ENCODE results near the gene PLXND1. TPM values are rescaled to one million over a fixed set of nuclear protein-coding genes. Genes with fewer than 3 reads are reported as not detected.

The PLXND1 gene
- total RNA-seq, 2 donors from 2014 or later, result 2.8 to 4.8 TPM

DNA sequence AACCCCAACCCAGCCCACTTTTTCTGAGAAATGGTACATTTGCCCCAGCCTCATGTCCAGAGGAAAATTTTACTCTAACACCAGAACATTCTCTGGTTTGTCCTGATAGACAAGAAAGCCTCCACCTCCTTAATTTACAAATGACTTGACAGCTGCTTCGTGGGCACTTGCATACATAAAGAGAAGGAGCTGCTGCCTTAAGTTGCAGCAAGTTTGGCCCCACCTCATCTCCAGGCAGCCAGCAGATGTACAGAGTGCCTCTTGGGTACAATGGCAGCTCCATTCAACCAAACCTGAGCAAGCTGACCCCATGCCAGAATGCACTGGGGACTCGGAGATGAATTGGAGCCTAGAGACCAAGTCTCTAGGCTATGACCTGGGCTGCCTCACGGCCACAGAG lies 69.7 kb downstream of the PLXND1 start:
- no peaks in the 10 kb centered on the region for H3K36me3 Mint-ChIP-seq
- no peak overlapping the region for H3K4me3 Mint-ChIP-seq
- no peak for ATAC-seq
- no peak overlapping the region for H3K27ac Mint-ChIP-seq
- H3K4me1 Mint-ChIP-seq (ENCODE audit: low read depth in 2 of 2), result no peaks in the 10 kb centered on the region
- H3K9me3 Mint-ChIP-seq, result no peaks in the 10 kb centered on the region
- DNase-seq (ENCODE audit: low spot score), result no peak
- no peaks in the 10 kb centered on the region for H3K27me3 Mint-ChIP-seq

DNA sequence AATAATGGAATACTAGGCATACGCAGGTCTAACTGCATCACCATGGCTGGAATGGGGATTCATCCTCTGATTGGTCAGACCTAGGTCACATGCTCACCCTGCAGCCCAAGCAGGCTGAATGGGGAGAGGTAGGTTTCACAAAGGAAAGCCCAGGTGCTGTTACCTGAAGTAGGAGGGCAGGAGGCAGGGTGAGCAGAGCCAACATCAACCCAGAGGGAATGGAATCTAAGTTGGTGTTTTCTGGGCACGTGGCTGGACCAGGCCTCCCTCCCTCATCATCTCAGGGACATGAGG lies 70.2 kb downstream of the PLXND1 start:
- ATAC-seq (no peak), DNase-seq (ENCODE audit: low spot score) (no peak)
- no peak overlapping the region for H3K4me3 Mint-ChIP-seq
- no peaks in the 10 kb centered on the region for H3K27me3 Mint-ChIP-seq
- H3K9me3 Mint-ChIP-seq, result no peaks in the 10 kb centered on the region
- H3K4me1 Mint-ChIP-seq (ENCODE audit: low read depth in 2 of 2), result no peaks in the 10 kb centered on the region
- no peak overlapping the region for H3K27ac Mint-ChIP-seq
- H3K36me3 Mint-ChIP-seq, result no peaks in the 10 kb centered on the region

DNA sequence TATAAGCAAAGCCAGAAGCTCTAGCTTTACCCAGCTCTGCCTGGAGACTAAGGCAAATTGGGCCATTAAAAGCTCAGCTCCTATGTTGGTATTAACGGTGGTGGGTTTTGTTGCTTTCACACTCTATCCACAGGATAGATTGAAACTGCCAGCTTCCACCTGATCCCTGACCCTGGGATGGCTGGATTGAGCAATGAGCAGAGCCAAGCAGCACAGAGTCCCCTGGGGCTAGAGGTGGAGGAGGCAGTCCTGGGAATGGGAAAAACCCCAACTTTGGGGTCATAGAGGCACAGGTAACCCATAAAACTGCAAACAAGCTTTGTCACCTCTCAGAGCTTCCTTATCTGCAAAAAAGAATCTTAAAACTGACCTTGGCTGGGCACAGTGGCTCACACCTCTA lies 71.4 kb downstream of the PLXND1 start:
- ATAC-seq (no peak), DNase-seq (ENCODE audit: low spot score) (no peak)
- Mint-ChIP-seq H3K27ac (no peak overlapping the region), H3K4me1 (ENCODE audit: low read depth in 2 of 2) (no peaks in the 10 kb centered on the region), H3K36me3 (no peaks in the 10 kb centered on the region), H3K4me3 (no peak overlapping the region), H3K27me3 (no peaks in the 10 kb centered on the region), H3K9me3 (no peaks in the 10 kb centered on the region)

DNA sequence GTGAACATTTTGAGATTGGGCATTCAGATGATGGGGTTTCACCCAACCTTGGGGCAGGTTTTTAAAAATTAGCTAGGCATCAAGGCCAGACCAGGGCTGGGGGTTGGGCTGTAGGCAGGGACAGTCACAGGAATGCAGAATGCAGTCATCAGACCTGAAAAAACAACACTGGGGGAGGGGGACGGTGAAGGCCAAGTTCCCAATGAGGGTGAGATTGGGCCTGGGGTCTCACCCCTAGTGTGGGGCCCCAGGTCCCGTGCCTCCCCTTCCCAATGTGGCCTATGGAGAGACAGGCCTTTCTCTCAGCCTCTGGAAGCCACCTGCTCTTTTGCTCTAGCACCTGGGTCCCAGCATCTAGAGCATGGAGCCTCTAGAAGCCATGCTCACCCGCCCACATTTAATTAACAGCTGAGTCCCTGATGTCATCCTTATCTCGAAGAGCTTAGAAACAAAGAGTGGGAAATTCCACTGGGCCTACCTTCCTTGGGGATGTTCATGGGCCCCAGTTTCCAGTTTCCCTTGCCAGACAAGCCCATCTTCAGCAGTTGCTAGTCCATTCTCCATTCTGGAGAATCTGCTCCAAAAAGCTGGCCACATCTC lies 71.9 kb downstream of the PLXND1 start:
- H3K27ac Mint-ChIP-seq, result no peak overlapping the region
- no peaks in the 10 kb centered on the region for H3K36me3 Mint-ChIP-seq
- no peaks in the 10 kb centered on the region for H3K27me3 Mint-ChIP-seq
- no peak overlapping the region for H3K4me3 Mint-ChIP-seq
- H3K9me3 Mint-ChIP-seq, result no peaks in the 10 kb centered on the region
- no peak for DNase-seq (ENCODE audit: low spot score)
- no peak for ATAC-seq
- no peaks in the 10 kb centered on the region for H3K4me1 Mint-ChIP-seq (ENCODE audit: low read depth in 2 of 2)

DNA sequence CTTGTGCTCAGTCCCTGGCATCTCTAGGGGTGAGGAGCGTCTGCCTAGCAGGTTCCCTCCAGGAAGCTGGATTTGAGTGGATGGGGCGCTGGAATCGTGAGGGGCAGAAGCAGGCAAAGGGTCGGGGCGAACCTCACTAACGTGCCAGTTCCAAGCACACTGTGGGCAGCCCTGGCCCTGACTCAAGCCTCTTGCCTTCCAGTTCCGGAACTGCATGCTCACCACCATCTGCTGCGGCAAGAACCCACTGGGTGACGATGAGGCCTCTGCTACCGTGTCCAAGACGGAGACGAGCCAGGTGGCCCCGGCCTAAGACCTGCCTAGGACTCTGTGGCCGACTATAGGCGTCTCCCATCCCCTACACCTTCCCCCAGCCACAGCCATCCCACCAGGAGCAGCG lies 73.1 kb downstream of the PLXND1 start:
- no peak overlapping the region for H3K27ac Mint-ChIP-seq
- ATAC-seq, result no peak

DNA sequence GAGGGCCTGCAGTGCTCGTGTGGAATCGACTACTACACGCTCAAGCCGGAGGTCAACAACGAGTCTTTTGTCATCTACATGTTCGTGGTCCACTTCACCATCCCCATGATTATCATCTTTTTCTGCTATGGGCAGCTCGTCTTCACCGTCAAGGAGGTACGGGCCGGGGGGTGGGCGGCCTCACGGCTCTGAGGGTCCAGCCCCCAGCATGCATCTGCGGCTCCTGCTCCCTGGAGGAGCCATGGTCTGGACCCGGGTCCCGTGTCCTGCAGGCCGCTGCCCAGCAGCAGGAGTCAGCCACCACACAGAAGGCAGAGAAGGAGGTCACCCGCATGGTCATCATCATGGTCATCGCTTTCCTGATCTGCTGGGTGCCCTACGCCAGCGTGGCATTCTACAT lies 74.2 kb downstream of the PLXND1 start:
- Mint-ChIP-seq H3K27me3 (no peaks in the 10 kb centered on the region), H3K4me1 (ENCODE audit: low read depth in 2 of 2) (no peaks in the 10 kb centered on the region), H3K4me3 (no peak overlapping the region), H3K36me3 (no peaks in the 10 kb centered on the region), H3K9me3 (no peaks in the 10 kb centered on the region), H3K27ac (no peak overlapping the region)
- no peak for DNase-seq (ENCODE audit: low spot score)
- no peak for ATAC-seq

More for the DNA sequence above, 73.1 kb downstream of the PLXND1 start:
- H3K4me3 Mint-ChIP-seq, result no peak overlapping the region
- no peaks in the 10 kb centered on the region for H3K36me3 Mint-ChIP-seq
- no peaks in the 10 kb centered on the region for H3K9me3 Mint-ChIP-seq
- H3K4me1 Mint-ChIP-seq (ENCODE audit: low read depth in 2 of 2), result no peaks in the 10 kb centered on the region
- no peak for DNase-seq (ENCODE audit: low spot score)
- H3K27me3 Mint-ChIP-seq, result no peaks in the 10 kb centered on the region

DNA sequence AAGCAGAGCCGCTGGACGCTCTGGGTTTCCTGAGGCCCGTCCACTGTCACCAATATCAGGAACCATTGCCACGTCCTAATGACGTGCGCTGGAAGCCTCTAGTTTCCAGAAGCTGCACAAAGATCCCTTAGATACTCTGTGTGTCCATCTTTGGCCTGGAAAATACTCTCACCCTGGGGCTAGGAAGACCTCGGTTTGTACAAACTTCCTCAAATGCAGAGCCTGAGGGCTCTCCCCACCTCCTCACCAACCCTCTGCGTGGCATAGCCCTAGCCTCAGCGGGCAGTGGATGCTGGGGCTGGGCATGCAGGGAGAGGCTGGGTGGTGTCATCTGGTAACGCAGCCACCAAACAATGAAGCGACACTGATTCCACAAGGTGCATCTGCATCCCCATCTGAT lies 74.8 kb downstream of the PLXND1 start:
- H3K9me3 Mint-ChIP-seq, result no peaks in the 10 kb centered on the region
- DNase-seq (ENCODE audit: low spot score) (no peak), ATAC-seq (no peak)
- no peak overlapping the region for H3K4me3 Mint-ChIP-seq
- H3K4me1 Mint-ChIP-seq (ENCODE audit: low read depth in 2 of 2), result no peaks in the 10 kb centered on the region
- H3K27me3 Mint-ChIP-seq, result no peaks in the 10 kb centered on the region
- no peaks in the 10 kb centered on the region for H3K36me3 Mint-ChIP-seq
- no peak overlapping the region for H3K27ac Mint-ChIP-seq

DNA sequence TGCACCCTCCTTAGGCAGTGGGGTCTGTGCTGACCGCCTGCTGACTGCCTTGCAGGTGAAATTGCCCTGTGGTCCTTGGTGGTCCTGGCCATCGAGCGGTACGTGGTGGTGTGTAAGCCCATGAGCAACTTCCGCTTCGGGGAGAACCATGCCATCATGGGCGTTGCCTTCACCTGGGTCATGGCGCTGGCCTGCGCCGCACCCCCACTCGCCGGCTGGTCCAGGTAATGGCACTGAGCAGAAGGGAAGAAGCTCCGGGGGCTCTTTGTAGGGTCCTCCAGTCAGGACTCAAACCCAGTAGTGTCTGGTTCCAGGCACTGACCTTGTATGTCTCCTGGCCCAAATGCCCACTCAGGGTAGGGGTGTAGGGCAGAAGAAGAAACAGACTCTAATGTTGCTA lies 75.7 kb downstream of the PLXND1 start:
- Mint-ChIP-seq H3K4me3 (no peak overlapping the region), H3K27ac (no peak overlapping the region), H3K9me3 (no peaks in the 10 kb centered on the region), H3K36me3 (no peaks in the 10 kb centered on the region), H3K27me3 (no peaks in the 10 kb centered on the region), H3K4me1 (ENCODE audit: low read depth in 2 of 2) (no peaks in the 10 kb centered on the region)
- no peak for ATAC-seq
- no peak for DNase-seq (ENCODE audit: low spot score)

DNA sequence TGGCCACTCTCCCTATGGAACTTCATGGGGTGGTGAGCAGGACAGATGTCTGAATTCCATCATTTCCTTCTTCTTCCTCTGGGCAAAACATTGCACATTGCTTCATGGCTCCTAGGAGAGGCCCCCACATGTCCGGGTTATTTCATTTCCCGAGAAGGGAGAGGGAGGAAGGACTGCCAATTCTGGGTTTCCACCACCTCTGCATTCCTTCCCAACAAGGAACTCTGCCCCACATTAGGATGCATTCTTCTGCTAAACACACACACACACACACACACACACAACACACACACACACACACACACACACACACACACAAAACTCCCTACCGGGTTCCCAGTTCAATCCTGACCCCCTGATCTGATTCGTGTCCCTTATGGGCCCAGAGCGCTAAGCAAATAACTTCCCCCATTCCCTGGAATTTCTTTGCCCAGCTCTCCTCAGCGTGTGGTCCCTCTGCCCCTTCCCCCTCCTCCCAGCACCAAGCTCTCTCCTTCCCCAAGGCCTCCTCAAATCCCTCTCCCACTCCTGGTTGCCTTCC lies 76.2 kb downstream of the PLXND1 start:
- no peak for DNase-seq (ENCODE audit: low spot score)
- Mint-ChIP-seq H3K36me3 (no peaks in the 10 kb centered on the region), H3K9me3 (no peaks in the 10 kb centered on the region), H3K27me3 (no peaks in the 10 kb centered on the region), H3K4me1 (ENCODE audit: low read depth in 2 of 2) (no peaks in the 10 kb centered on the region), H3K27ac (no peak overlapping the region), H3K4me3 (no peak overlapping the region)
- no peak for ATAC-seq

DNA sequence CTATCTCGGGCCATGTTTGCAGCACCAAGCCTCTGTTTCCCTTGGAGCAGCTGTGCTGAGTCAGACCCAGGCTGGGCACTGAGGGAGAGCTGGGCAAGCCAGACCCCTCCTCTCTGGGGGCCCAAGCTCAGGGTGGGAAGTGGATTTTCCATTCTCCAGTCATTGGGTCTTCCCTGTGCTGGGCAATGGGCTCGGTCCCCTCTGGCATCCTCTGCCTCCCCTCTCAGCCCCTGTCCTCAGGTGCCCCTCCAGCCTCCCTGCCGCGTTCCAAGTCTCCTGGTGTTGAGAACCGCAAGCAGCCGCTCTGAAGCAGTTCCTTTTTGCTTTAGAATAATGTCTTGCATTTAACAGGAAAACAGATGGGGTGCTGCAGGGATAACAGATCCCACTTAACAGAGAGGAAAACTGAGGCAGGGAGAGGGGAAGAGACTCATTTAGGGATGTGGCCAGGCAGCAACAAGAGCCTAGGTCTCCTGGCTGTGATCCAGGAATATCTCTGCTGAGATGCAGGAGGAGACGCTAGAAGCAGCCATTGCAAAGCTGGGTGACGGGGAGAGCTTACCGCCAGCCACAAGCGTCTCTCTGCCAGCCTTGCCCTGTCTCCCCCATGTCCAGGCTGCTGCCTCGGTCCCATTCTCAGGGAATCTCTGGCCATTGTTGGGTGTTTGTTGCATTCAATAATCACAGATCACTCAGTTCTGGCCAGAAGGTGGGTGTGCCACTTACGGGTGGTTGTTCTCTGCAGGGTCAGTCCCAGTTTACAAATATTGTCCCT lies 76.9 kb downstream of the PLXND1 start:
- Mint-ChIP-seq H3K9me3 (no peaks in the 10 kb centered on the region), H3K27me3 (no peaks in the 10 kb centered on the region), H3K4me1 (ENCODE audit: low read depth in 2 of 2) (no peaks in the 10 kb centered on the region), H3K27ac (no peak overlapping the region), H3K4me3 (no peak overlapping the region), H3K36me3 (no peaks in the 10 kb centered on the region)
- no peak for DNase-seq (ENCODE audit: low spot score)
- ATAC-seq, result no peak

DNA sequence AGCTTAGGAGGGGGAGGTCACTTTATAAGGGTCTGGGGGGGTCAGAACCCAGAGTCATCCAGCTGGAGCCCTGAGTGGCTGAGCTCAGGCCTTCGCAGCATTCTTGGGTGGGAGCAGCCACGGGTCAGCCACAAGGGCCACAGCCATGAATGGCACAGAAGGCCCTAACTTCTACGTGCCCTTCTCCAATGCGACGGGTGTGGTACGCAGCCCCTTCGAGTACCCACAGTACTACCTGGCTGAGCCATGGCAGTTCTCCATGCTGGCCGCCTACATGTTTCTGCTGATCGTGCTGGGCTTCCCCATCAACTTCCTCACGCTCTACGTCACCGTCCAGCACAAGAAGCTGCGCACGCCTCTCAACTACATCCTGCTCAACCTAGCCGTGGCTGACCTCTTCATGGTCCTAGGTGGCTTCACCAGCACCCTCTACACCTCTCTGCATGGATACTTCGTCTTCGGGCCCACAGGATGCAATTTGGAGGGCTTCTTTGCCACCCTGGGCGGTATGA lies 77.8 kb downstream of the PLXND1 start, which contains the start of gene RHO:
RHO (plus strand) TSS at position 51 of the 512 bp plus-strand sequence; CDS start at position 146, 95 bp downstream.
- Mint-ChIP-seq H3K27ac (no peak within 1 kb of the TSS), H3K4me1 (ENCODE audit: low read depth in 2 of 2) (no peaks in the 10 kb centered on the region)
- no peak for ATAC-seq

DNA sequence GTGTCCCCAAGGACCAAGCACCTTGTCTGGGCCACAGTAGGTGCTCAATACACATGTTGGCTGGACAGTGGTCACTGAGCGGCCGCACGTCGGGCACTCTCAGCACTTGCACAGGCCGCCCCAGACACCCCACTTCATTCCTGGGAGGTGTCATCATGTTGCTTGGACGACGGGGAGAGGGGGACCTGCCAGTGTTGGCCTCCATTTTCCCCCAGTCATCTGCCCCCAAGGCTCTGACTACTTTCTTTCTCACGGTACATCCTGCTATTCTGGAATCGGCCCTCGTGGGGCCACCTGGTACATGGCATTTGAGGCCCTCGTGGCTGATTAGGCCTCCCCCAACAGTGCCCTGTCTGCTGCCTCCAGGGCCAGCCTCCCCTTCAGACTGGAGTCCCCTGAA lies 79.2 kb downstream of the PLXND1 start:
- no peaks in the 10 kb centered on the region for H3K36me3 Mint-ChIP-seq
- DNase-seq (ENCODE audit: low spot score), result no peak
- no peak for ATAC-seq

More for the DNA sequence above, 77.8 kb downstream of the PLXND1 start, which contains the start of gene RHO:
- DNase-seq (ENCODE audit: low spot score), result no peak
- Mint-ChIP-seq H3K36me3 (no peaks in the 10 kb centered on the region), H3K27me3 (no peaks in the 10 kb centered on the region), H3K9me3 (no peaks in the 10 kb centered on the region), H3K4me3 (no peak within 1 kb of the TSS)

DNA sequence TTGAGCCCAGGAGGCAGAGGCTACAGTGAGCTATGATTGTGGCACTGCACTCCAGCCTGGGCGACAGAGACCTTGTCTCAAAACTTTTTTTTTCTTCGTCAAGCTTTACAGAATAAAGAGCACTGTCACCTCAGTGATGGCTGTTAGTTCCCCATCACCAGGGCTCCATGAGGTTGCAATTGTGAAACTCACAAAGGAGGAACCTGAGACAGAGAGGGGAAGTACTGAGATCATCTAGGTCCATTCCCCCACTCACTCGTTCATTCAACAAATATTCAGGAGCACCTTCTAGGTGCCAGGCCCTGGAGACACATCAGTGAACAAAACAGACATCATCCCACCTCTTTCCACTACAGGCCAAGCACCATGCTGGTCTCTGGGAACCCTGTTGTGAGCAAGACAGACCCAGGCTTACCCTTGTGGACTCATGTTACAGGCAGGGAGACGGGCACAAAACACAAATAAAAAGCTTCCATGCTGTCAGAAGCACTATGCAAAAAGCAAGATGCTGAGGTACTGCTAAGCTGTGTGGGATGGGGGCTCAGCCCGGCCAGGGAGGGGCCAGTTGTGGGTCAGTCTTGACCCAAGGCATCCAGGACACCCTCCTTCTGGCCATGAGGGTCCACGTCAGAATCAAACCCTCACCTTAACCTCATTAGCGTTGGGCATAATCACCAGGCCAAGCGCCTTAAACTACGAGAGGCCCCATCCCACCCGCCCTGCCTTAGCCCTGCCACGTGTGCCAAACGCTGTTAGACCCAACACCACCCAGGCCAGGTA lies 80.2 kb downstream of the PLXND1 start:
- DNase-seq (ENCODE audit: low spot score) (no peak), ATAC-seq (no peak)
- Mint-ChIP-seq H3K4me3 (no peak overlapping the region), H3K36me3 (no peaks in the 10 kb centered on the region), H3K27me3 (no peaks in the 10 kb centered on the region), H3K9me3 (no peaks in the 10 kb centered on the region), H3K4me1 (ENCODE audit: low read depth in 2 of 2) (no peaks in the 10 kb centered on the region), H3K27ac (no peak overlapping the region)

More for the DNA sequence above, 79.2 kb downstream of the PLXND1 start:
- Mint-ChIP-seq H3K27me3 (no peaks in the 10 kb centered on the region), H3K4me1 (ENCODE audit: low read depth in 2 of 2) (no peaks in the 10 kb centered on the region), H3K27ac (no peak overlapping the region), H3K4me3 (no peak overlapping the region), H3K9me3 (no peaks in the 10 kb centered on the region)
